Mammary epithelial cell (primary cell): ENCODE data around the gene KCMF1.

Experiments used
- CTCF ChIP-seq, 2 donors: IDR thresholded peaks in 1 of 2; conservative IDR thresholded peaks in 1 of 2; 2 replicates each; pipeline ENCODE4 v1.5.1; 2011 to 2012; ENCODE audit warnings: inconsistent platforms in 2 of 2, low read length in 2 of 2, mild to moderate bottlenecking in 2 of 2, control low read depth in 1 of 2, low read depth in 1 of 2; ENCODE audit not compliant: insufficient read depth in 1 of 2; ENCODE audit errors: extremely low read depth in 1 of 2
- EZH2 ChIP-seq: IDR thresholded peaks from 2 replicates; pipeline ENCODE4 v1.6.1; 2012; ENCODE audit warnings: low read length, inconsistent platforms, borderline replicate concordance

- TF ChIP-seq CTCF (conservative IDR thresholded peaks at IDR 0.05 in 1 of 2, IDR thresholded peaks at IDR 0.05 in 1 of 2; ENCODE audit: extremely low read depth in 1 of 2, insufficient read depth in 1 of 2, low read depth in 1 of 2, low read length in 2 of 2) (no peak), EZH2 (no peak)
These were observed 697 bp downstream of the KCMF1 start for GRCh38 chr2:84971510-84972206.
